DOHH2 (cell line): ENCODE results near the gene FOXK2.

ENCODE experiments used
- EZH2phosphoT487 ChIP-seq: fragments of 200-600 bp; sonication (generic); IDR thresholded peaks from 2 replicates; pipeline ENCODE4 v1.6.1; 2017; ENCODE audit warnings: borderline replicate concordance, mild to moderate bottlenecking, antibody characterized with exemption, low read length, moderate library complexity, mixed read lengths
- TF ChIP-seq, protein P1 (sequence below): fragments of 200-600 bp; sonication (generic); IDR thresholded peaks from one replicate; pipeline ENCODE4 v1.5.1; 2014; ENCODE audit warnings: antibody characterized with exemption, mild to moderate bottlenecking, low read depth, low read length; ENCODE audit not compliant: poor library complexity, severe bottlenecking

DNA sequence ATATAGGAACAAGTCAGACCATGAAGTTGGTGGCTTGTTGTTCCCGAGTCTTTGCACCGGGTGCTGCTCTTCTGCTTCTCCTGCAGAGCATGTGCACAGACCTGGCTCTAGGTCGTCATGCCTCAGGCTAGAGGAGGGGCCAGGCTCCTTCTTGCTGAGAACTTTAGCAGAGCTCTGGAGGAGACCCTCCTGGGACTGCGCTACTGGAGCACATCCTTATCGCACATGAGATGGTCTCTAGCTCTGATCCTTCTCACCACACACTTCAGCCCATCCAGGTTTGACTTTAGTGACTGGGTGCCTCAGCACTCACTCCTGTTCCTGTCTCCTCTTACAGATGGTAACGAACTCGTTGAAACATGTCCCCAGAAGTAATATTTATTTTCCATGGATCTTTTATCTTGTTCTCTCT lies 14.9 kb downstream of the FOXK2 start:
- TF ChIP-seq, protein P1, sequence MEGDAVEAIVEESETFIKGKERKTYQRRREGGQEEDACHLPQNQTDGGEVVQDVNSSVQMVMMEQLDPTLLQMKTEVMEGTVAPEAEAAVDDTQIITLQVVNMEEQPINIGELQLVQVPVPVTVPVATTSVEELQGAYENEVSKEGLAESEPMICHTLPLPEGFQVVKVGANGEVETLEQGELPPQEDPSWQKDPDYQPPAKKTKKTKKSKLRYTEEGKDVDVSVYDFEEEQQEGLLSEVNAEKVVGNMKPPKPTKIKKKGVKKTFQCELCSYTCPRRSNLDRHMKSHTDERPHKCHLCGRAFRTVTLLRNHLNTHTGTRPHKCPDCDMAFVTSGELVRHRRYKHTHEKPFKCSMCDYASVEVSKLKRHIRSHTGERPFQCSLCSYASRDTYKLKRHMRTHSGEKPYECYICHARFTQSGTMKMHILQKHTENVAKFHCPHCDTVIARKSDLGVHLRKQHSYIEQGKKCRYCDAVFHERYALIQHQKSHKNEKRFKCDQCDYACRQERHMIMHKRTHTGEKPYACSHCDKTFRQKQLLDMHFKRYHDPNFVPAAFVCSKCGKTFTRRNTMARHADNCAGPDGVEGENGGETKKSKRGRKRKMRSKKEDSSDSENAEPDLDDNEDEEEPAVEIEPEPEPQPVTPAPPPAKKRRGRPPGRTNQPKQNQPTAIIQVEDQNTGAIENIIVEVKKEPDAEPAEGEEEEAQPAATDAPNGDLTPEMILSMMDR, result no peak
- no peak for TF ChIP-seq EZH2phosphoT487
